GM13976 (cell line): ENCODE results near the gene PKP3.

Experiments
- DNase-seq: peaks from one replicate; pipeline ENCODE4 v3.0.0; 2012; ENCODE audit warnings: low spot score
- CTCF ChIP-seq: IDR thresholded peaks from 2 replicates; pipeline ENCODE4 v1.5.1; 2012; ENCODE audit warnings: borderline replicate concordance, mild to moderate bottlenecking; ENCODE audit not compliant: insufficient read depth; ENCODE audit errors: extremely low read depth, missing control alignments, control extremely low read depth
- in situ Hi-C: fragments of 300-500 bp; cut with MboI; formaldehyde crosslinking; loops from one replicate; pipeline ENCODE4 v1.12.0; 2022; ENCODE audit warnings: low sequenced_read_pairs, mixed read lengths, inconsistent platforms; ENCODE audit not compliant: unreplicated experiment

The PKP3 gene

GRCh38 chr11:451738-452137 is 57.7 kb downstream of the PKP3 start:
- in situ Hi-C loops, result no loop called here
- DNase-seq, result no peak
- no peak for TF ChIP-seq CTCF

- no peak for DNase-seq
- in situ Hi-C loops, result no loop called here
- no peak for TF ChIP-seq CTCF
Measured at GRCh38 chr11:452203-452744, 58.3 kb downstream of the PKP3 start.

- DNase-seq, result no peak
- no peak for TF ChIP-seq CTCF
- in situ Hi-C loops, result no loop called here
Measured at GRCh38 chr11:452916-453527, 59.0 kb downstream of the PKP3 start.

- no peak for TF ChIP-seq CTCF
- in situ Hi-C loops, result no loop called here
- DNase-seq, result no peak
Measured at GRCh38 chr11:453564-453963, 59.6 kb downstream of the PKP3 start.

- no peak for TF ChIP-seq CTCF
- DNase-seq, result no peak
- in situ Hi-C loops, result no loop called here
Measured at GRCh38 chr11:454043-454442, 60.0 kb downstream of the PKP3 start.
